D721Med (cell line): ENCODE measurements around the gene PEPD.

Experiments
- DNase-seq: peaks from one replicate; pipeline ENCODE4 v3.0.0; 2011; ENCODE audit warnings: low spot score; ENCODE audit not compliant: insufficient read length
- FAIRE-seq: peaks from 2 replicates; lab custom pipeline; 2011; peaks lifted over from hg19 to GRCh38; lab: Jason Lieb, UNC
- TF ChIP-seq, protein P1 (sequence below): IDR thresholded peaks from 2 replicates; pipeline ENCODE4 v1.5.1; 2012; ENCODE audit warnings: mild to moderate bottlenecking, control low read depth; ENCODE audit not compliant: insufficient read depth; ENCODE audit errors: missing control alignments

PEPD gene

DNA sequence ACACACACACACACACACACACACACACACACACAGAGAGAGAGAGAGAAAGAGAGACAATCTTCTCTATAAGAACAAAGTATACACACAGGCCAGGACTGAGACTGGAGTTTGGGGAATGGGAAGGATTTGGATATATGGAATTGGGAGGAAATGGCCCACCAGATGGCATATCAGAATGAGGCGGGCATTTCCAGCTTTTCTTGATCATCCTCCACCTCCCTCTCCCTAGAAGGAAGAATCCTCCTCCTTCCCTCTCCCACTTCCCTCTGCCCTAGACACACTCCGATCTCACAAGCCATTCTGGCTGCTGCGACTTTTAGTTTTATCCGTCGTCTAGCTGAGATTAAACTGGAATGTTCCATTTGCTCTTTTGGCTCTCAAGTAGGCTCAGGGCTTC is 158.1 kb downstream of the PEPD start:
- DNase-seq (no peak), FAIRE-seq (no peak)
- TF ChIP-seq, protein P1, sequence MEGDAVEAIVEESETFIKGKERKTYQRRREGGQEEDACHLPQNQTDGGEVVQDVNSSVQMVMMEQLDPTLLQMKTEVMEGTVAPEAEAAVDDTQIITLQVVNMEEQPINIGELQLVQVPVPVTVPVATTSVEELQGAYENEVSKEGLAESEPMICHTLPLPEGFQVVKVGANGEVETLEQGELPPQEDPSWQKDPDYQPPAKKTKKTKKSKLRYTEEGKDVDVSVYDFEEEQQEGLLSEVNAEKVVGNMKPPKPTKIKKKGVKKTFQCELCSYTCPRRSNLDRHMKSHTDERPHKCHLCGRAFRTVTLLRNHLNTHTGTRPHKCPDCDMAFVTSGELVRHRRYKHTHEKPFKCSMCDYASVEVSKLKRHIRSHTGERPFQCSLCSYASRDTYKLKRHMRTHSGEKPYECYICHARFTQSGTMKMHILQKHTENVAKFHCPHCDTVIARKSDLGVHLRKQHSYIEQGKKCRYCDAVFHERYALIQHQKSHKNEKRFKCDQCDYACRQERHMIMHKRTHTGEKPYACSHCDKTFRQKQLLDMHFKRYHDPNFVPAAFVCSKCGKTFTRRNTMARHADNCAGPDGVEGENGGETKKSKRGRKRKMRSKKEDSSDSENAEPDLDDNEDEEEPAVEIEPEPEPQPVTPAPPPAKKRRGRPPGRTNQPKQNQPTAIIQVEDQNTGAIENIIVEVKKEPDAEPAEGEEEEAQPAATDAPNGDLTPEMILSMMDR: no peak

DNA sequence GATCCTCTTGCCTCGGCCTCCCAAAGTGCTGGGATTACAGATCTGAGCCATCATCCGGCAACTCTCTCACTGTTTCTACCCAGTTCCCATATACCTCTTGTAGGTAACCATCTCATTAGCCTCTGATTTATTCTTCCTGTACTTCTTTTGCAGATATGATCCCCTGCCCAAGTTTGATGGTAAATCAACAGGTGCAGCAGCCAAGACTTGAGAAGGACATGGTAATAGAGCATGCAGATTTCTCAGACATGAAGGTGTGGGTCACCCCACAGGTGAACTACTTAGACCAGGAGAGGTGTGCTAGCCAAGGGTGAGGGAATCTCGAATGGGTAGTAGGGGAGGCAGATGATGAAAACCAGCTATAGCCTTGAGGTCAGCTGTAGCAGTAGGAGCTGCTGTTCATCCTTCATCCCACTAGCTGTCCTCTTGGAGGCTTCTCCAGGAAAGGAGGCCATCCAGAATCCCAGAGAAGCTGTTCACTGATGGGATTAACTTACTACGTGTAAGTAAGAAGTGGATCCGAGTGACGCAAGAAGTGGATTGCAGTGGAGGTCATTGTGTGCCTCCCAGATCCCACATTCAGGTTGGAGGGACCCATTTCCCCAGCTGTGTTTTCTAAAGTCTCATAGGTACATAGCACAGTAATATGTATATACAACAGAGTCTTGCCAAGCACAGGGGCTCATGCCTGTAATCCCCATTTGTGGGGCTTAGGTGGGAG is 158.9 kb downstream of the PEPD start:
- DNase-seq: no peak
- no peak for FAIRE-seq
- TF ChIP-seq, protein P1: no peak

DNA sequence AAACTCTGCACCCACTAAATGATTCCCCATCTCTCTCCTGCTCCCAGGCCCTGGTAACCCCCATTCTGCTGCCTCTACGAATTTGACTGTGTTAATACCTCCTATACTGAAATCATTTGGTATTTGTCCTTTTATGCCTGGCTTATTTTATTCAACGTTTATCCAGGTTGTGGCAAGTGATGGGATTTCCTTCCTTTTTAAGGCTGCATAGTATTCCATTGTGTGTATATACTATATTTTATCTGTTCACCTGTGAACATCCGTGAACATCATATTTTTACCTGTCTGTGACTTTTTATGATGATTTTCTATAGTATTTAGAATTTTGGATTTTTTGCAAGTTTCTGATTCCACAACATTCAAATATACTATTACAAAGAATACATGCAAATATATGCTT is 162.0 kb downstream of the PEPD start:
- no peak for FAIRE-seq
- no peak for DNase-seq
- TF ChIP-seq, protein P1: no peak

DNA sequence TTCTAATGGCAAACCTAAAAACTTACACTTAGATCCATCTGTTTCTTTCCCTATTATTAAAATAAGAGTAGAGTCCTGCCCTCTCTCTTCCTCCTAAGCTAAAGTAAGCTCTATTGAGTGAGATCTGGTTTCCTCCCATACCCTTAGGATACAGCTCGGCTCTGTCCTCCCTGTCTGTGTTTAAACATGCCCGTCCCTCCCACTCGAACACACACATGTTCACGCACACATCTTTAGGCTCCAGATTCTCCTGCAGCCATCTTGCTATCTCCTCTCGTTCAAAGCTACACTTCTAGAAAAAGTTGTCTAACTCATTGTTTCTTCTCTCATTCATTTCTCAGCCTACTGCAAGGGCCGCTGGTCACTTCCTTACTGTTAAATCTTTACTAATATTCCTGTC is 163.2 kb downstream of the PEPD start:
- no peak for DNase-seq
- TF ChIP-seq, protein P1: no peak
- no peak for FAIRE-seq

DNA sequence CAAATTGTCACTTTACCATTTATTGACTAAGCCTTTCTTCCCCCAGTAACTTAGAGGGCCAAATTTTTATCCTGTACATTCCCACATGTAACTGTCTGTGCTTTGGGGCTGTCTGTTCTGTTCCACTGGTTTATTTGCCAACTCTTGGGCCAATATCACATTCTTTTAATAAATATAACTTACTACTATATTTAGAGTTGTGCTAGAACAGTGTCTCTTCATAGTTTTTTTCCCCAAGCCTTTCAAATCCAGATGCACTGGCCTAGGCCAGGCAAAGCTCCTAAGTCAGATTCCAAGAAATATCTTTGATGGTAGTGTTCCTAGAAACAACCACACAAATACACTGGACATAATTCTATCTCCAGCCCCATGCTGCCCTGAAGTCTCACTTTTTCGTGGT is 164.0 kb downstream of the PEPD start:
- FAIRE-seq (no peak), DNase-seq (no peak)
- TF ChIP-seq, protein P1: no peak

DNA sequence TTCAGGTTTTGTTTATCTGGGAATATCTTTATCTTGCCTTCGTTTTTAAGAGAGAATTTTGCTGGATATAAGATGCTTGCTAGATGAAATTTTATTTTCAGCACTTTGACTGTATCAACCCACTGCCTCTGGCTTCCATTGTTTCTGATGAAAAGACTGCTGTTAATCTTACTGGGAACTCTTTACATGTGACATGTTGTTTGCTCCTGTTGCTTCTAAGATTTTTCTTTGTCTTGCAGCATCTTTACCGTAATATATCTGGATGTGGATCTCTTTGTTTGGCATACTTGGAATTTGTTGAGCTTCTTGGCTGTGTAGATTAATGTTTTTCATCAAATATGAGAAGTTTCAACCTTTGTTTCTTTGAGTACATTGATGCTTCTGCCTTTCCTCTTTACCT is 166.1 kb downstream of the PEPD start:
- TF ChIP-seq, protein P1: no peak
- no peak for FAIRE-seq

GRCh38 chr19:33350538-33351309 is 170.9 kb downstream of the PEPD start:
- TF ChIP-seq, protein P1: no peak
- FAIRE-seq (no peak), DNase-seq (no peak)

More for the DNA sequence above, 166.1 kb downstream of the PEPD start:
- no peak for DNase-seq
